ENCODE data around the gene ATP2B2.
A peak's percentile ranks its signal among the peaks of the same experiment; 100 is the strongest.

Gene ATP2B2

DNA sequence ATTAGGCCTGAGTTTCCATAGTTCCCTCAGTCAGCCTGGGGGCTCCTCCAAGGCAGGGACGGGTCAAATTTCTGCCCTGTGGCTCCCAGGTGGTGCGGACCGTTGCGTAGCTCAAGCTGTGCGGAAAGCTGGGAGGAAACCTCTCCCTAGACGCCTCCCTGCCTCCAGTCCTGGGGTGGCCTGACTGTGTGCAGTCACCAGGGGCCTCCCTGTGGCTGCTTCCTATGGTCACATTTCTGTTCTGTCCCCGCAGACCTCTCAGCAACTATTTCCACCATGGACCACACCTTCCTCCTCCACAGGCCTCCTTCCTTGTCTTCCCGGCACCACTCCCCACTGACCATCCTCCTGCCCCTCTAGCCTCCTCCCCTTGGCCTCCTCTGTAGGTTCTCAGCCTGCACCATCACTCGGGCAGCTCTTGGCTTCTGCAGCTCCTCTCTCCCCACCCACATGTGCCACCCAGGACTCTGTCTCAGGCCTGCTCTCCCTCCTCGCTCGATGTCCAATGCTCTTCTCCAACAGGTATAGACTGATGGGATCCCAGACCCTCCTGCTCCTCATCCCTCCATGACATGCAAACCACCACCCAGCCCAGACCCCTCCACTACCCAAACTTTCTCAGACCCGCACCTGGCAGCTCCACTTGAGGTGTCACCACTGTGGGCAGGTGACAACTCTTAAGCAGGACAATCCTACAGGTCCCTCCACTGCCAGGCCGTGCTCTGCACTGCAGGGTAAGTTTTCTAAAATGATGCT, 157.6 kb downstream of the ATP2B2 start:
- no peak for DNase-seq

DNA sequence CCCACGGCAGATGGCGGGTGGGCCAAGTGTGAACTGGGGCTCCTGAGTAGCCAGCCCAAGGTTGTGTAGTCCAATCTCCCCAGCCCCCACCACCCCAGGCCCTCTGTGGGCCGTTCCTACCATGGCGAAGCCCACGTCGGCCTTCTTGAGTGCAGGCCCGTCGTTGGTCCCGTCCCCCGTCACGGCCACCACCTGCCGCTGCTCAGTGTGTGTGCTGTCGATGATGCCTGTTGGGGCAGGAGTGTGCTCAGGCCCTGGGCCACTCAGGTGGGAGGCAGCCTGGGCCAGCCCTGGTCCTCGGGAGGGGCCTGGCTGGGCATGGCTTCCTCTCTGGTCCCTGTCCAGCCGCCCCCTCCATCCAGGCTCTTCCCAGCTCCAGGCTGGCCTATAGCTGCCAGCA, 159.5 kb downstream of the ATP2B2 start:
- DNase-seq: no peak

DNA sequence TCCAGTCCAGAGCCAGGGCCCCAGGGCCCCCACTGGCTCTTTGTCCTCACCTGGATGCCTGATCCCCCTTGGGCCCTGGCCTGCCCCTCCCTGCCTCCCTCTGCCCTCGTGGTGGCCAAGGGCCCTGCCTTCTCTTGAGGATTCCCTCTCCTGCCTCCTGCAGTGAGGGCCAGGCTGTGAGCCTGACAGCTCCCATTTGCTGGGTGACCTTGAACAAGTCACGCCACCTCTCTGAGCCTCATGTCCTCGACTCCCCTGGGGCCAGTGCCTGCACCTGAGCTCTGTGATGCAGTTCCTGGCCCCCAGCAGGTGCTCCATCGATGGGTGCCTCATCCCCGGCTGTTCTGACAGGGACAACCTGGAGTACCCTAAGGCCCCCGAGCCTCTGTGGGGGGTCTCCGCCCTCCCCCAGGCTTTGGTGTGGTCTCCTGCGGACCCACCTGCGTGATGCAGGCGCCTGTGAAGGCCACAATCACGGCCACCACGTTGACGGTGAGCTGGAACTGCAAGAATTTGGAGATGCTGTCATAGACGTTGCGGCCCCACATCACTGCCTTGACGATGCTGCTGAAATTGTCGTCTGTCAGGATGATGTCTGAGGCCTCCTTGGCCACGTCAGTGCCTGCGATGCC, 160.3 kb downstream of the ATP2B2 start:
- DNase-seq: no peak

DNA sequence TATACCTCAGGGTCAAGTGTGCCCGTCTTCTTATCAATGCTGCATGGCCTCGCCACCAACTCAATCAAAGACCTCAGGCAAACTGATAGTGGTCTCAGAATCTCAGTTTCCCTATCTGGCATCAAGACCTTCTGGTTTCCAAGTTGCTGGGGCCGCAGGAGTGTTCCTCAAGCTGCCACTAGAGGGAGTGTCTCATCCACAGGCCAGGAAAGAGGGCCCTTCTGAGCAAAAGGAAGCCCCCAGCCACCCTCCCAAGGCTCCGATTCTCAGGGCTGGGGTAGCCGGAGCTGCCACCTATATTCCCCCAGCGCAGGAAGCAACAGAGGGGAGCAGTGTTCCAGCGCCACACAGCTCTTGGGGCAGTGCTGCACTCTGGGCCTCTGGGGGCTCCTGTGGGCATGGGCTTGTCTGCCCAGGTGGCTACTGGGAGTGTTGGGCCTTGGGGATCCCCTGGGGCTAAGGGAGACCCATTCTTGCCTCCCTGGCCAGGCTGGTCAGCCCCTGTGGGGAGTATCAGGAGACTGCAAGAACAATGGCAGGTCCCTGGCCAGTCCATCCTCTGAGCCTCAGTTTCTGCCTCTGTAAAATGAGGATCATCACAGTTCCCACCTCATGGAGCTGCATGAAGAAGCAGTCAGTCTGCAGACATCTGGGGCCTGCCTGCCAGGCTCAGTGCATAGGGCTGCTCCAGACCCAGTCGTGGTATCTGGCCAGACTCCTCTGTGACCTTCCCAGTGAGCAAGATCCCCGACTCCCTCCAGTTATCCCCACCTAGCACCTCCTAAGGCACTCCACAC, 161.0 kb downstream of the ATP2B2 start:
- DNase-seq: peak in 25 of 51 donors; percentile 5 to 63 (median 21)

DNA sequence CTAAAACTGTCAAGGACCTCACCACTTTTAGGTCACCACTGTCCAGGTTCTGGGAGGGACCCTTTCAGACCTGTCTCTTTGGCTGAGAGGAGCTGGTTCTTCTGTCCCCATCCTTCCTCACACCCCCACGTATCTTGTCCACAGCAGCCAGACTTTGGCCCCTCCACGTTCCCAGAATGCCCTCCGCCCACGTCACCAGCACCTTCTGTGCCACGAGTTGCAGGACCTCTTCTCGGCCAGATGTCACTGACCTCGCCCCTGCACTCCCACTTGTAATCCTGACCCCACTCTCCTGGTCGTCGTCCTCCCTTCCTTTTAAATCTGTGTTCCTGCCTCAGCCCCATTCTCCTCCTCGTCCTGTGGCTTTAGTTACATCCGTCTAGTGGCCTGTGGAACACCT, 161.9 kb downstream of the ATP2B2 start:
- no peak for DNase-seq

DNA sequence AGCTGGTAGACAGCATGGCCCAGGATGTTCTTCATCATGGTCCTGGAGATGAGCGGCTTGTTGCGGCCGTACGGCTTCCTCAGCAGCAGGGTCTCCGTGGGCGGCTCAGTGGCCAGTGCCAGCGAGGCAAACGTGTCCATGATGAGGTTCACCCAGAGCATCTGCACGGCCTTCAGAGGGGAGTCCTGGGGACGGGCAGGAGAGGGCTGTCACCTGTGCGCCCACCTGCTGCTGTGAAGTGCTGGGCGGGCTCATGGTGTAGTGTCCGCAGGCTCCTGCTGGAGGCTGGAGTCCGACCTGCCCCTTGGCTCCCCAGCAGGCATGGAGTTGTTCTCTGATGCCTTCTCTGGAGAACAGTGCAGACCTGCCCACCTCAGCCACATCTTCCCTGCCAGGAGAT, 162.6 kb downstream of the ATP2B2 start:
- no peak for DNase-seq

DNA sequence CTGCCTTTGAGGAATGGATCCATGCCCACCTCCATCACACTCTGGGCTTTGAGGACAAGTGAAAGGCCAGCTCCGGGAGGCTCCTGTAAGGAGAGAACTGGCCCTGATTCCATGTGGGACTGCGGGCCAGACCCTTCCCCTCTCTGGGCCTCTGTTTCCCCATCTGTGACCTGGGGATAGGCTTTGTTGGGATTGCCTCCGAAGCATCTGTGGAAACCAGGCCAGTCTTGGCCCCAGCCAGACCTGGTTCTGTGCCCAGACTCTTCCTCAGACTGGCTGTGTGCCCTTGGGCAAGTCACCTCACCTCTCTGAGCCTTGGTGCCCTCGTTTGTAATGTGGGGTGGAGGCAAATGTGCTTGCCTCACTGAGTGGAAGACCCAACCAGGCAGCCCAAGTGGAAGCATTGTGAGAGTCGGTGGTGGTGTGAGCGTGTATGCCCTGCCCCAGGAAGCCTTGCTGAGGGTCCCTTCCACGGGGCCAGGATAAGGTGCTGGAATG, 163.4 kb downstream of the ATP2B2 start:
- DNase-seq: no peak

DNA sequence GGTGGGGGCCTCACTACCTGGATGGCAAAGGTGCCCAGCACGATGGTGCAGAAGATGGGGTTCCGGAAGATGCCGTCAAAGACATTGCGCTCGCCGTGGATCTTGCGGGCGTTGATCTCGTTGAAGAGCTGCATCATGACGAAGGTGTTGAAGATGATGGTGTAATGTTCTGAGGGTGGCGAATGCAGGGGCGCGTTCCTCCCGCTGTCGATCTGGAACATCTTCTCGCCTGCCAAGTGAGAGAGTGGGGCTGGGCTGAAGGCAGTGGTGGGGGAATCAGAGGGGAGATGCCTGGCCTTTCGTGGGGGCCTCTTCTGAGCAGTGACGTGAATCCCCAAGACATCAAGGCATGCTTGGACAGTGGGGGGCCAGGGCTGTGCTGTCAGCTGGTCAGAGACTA, 164.9 kb downstream of the ATP2B2 start:
- peak in 2 of 51 donors; percentile 14 to 31 for DNase-seq

DNA sequence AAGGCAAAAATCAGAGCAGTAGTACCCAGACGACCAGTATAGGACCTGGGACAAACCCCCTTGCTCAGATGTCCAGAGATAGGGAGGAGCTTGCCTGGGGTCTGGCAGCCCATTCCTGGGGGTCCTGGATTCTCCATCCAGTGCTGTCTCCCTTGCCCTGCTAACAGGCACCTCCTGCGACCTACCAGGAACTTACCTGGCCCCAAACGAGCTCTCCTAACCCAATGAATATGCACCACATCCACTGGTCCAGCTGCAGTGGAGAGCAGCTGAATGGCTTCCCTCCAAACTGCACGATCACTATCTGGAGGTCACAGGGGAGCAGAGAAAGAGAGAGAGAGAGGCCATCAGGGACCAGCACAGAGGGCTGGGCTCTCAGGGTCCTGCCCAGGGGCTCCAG, 165.3 kb downstream of the ATP2B2 start:
- DNase-seq: no peak

DNA sequence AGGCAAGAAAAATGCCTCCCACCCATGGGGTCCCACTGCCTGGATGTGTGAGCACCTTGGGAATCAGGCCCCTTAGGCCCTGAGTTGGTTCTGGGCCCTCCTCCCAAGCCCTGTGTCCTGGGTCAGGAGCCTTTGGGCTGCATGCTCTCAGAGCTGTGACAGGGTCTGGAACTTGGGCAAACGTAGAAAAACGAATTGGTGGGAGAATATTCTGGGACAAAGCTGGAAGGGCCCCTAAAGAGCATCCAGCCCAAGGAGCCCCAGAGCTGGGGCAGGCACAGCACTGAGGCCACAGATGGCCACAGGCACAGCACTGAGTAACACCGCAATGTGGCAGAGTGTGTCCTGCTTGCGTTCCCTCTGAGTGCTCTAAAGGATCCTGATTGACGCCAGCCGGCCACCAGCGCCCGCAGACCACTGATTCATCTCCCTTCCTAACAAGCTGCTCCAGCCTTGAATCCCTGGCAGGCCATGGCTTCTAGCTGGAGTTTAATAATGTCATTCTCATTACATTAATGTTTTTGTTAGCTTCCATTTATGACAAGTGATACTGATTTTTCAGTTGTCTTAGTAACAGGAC, 165.9 kb downstream of the ATP2B2 start:
- no peak for DNase-seq

DNA sequence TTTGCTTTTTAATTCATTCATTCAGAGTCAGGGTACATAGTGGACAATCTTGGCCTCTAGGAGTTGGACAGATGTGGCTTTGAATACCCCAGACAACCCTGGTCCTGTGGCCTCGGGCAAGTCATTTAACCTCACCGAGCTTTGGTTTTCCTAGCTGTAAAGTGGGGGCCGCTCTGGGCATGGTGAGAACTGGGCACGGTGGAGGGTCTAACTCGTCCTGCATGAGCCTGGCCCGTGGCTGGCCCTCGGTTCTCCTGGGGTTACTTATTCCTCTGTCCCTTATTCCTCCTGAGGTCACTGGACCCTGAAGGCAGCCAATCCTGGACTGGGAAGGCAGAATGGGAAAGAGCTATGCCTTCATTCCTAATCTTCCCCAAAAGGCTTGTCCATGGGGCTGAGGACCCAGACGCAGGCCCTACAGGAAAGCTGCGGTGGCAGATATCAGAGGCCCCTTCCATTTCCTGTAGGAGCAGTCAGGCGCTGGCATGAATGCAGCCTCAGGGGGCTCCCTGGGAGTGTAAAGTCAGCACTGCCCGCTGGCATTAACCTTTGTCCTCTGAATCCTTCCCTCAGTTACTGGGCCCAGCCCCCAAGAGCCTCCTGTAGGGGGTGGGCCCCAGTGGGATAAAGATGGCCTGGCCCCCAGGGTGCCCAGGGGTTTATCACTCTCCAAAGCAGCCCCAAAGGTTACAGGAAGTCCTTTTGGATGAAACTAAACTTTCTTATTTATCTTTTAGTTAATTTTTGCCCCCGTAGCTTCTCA, 166.6 kb downstream of the ATP2B2 start:
- no peak for DNase-seq

DNA sequence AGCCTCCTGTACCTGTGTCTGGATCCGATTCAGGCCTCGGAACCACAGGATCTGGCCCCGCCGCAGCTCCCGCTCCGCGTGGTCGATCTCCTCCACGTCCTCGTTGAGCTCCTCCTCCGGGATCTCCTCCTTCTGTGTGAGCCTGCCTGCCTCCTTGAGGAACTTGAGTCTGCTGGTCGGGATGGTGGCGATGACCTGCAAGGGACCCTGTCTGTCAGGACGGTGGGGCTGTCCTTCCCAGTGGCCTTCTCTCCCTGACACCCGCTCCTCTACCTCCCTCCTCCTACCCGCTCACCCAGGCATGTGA, 167.3 kb downstream of the ATP2B2 start:
- DNase-seq: no peak

DNA sequence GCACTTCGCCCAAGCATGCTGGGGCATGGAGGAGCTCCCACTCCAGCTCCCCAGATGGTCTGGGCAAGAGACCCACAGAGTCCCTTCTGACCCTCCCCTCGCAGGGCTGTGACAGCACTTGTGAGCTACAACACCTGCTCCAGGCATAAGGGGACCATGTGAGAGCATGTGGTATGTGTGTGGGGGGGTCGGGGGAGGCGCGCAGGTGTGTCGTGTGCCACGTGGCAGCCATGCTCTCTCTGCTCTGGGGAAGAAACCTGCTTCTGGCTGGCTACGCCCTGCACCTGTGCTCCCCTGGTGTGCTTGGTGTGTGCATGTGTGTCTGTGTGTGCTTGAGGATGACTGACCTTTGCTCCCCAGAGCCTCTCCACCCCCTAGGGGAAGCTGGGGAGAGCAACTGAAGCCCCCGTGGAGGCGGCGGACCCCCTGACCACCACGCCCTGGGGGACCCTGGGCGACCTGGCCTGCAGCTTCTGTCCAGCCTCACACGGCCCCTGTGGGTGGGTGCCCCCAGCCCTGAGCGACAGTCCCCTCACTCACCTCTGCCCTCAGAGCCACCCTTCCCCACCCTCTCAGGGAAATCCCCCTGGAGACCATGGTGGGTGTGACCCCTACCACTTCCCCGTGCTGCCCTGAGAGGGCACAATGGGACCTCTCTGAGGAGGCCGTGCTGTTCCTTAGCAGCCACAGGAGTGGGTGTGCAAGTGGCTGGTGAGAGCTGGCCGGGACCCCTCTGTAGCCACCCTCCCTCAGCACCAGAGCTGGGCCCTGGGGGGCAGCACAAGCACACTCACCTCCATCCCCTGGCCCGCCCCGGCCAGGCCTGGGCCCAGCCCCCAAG, 167.8 kb downstream of the ATP2B2 start:
- no peak for DNase-seq

DNA sequence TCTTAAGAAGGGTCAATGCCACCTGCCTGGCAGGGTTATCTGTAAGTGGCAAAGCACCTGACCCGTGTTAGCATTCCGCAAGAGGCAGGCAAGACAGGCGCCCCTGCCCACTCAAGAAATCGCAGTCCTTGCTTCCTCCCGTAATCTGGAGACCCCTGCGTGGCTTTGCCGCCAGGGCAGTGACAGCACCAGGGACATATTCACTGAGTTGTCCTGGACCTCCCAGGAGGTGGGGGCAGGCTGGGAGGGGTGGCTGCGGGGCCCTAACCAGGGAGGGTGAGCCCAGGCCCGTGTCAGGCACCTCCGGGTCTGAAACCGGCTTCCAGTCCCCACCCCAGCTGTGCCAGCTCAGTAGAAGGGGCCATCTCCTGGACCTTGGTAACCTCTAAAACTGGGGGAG, 168.6 kb downstream of the ATP2B2 start:
- DNase-seq: no peak

DNA sequence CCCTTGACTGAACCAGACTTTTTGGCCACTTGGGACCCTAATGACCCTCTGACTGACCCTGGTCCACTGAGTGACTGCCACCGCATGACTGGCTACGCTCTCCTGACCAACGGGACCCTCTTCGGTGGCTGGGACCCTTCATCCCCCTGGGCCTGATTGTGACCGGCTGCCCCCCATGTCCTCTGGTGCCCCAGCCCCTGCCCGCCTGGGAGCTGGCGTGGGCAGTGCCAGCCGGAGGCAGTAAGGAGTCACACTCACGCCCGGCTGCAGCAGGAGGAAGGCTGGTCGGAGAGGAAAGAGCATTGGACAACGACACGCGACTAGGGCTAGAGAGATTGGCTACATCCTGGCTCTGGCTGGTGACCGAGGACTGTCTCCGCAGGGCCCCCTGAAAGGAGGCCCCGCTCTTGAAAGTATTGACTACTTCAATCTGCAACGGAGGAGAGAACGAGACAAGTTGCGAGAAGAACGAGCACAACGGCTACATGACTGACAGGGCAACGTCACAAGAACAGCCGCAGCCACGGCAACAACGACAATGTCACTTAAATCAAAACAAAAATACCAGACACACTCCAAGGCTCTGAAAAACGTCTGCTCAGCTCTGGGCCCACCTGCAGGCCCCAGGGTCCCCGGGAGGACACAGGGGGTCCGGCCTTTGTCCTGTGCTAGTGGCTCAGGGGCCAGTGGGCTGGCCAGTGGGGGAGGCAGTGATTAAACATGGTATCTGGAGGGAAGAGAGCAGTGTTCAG, 169.3 kb downstream of the ATP2B2 start:
- DNase-seq: no peak

DNA sequence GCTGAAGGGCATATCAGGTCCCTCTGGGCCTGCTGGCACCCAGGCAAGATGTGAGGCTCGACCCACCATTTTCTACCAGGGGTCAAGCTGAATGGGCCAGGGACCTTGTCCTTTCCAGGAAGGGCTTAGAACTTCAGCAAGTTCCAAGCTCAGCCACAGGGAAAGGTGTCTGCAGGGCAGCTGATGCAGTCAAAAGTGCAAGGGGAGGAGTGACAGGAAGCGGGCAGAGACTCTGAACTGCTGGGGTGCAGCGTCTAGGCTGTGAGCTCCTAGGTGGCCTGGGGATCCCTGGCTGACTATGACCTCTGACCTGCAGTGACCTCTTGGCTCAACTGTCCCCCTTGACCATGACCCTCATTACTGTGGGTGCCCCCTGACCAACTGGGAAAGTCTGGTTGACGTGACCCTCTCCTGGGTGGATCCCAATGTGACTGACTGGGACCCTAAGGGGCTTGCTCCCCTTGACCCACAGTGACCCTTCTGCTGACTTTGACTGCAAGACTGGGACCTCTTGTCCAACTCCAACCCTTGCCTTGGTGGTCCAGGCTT, 170.1 kb downstream of the ATP2B2 start:
- DNase-seq: no peak

DNA sequence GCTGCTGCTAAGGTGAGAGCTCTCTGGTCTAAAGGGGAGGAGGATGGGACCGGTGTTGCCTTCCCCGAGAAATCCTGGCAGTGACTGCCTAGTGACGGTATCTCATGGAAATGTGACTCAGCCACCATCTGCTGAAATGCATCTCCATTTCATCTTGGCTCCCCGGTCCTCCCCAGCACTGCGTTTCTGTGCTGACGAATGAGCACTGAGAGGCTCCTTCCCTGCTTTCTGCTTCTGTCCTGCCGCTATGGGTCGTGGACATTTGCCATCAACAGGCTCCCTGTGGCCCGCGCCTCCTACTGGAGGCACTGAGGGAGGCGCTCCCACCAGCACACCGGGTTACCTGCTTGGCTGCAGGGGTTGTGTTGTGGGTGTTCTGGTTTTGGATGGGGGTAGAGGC, 170.9 kb downstream of the ATP2B2 start:
- DNase-seq: peak in 10 of 51 donors; percentile 7 to 69 (median 32)

DNA sequence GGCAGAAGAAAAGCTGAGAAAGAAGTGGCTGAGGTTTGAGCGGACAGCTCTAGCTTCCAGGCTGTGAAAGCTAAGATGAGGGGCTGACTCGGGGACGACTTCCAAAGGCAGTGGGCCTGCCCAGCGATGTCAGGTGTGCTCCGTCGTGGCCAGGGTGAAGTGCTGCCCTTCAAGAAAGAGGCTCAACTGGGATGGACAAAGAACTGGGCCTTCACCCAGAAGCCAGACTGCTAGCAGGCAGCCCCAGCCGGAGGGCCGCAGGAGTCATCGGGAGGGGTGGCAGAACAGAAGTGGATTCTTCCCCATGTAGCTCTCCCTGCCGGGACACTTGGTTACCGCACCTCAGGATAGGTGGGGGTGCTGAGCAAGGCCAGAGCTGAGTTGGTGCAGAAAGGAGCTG, 171.3 kb downstream of the ATP2B2 start:
- peak in 17 of 51 donors; percentile 5 to 65 (median 27) for DNase-seq

DNA sequence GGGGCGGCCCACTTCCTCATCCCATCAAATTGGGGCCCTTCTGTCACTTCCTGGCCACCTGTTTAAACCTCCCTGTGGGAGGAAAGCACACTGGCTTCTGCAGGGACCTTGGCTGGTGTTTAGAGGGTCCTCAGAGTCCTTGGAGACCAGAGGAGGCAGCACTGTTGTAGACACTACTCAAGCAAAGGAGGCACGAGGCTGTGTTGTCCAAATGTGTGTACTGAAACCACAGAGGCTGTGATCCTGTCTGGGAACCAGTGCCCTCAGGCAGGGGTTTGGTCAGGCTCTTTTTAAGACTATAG, 172.1 kb downstream of the ATP2B2 start:
- DNase-seq: no peak

Measured in hypothalamus (tissue), 51 donors.